ENCODE measurements around the gene PMM1. TPM values are rescaled to one million over a fixed set of nuclear protein-coding genes. Genes with fewer than 3 reads are reported as not detected.

The PMM1 gene
- total RNA-seq, 2 donors from 2014 or later, result 24.9 to 25.3 TPM

DNA sequence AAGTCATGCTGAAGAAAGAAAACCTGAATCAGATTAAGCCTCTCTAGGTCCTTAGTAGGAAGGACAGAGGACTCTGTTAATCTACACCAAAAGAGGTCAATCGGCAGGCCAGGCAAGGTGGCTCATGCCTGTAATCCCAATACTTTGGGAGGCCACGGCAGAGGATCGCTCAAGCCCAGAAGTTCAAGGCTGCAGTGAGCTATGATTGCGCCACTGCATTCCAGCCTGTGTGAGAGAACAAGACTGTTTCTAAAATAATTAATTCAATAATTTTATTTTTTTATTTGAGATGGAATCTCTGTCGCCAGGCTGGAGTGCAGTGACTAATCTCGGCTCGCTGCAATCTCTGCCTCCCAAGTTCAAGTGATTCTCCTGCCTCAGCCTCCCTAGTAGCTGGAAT is 35.9 kb upstream of the PMM1 start:
- no peak overlapping the region for H3K4me3 ChIP-seq
- no peaks in the 10 kb centered on the region for H3K27me3 ChIP-seq (replicated peaks; ENCODE audit: insufficient read depth)
- H3K27ac ChIP-seq, result no peak overlapping the region
- peaks cover 50% of the 10 kb centered on the region for H3K36me3 ChIP-seq
- TF ChIP-seq, protein P1, sequence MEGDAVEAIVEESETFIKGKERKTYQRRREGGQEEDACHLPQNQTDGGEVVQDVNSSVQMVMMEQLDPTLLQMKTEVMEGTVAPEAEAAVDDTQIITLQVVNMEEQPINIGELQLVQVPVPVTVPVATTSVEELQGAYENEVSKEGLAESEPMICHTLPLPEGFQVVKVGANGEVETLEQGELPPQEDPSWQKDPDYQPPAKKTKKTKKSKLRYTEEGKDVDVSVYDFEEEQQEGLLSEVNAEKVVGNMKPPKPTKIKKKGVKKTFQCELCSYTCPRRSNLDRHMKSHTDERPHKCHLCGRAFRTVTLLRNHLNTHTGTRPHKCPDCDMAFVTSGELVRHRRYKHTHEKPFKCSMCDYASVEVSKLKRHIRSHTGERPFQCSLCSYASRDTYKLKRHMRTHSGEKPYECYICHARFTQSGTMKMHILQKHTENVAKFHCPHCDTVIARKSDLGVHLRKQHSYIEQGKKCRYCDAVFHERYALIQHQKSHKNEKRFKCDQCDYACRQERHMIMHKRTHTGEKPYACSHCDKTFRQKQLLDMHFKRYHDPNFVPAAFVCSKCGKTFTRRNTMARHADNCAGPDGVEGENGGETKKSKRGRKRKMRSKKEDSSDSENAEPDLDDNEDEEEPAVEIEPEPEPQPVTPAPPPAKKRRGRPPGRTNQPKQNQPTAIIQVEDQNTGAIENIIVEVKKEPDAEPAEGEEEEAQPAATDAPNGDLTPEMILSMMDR (IDR thresholded peaks at IDR 0.05), result no peak
- H3K9me3 ChIP-seq, result no peaks in the 10 kb centered on the region
- DNase-seq (ENCODE audit: low spot score) (no peak), ATAC-seq (ENCODE audit: insufficient number of reproducible peaks, low FRiP score, low read depth) (no peak)
- peaks cover 9 to 11% of the 10 kb centered on the region in 2 donors for H3K4me1 ChIP-seq (ENCODE audit: control insufficient read depth in 1 of 2, low read depth in 2 of 2)

DNA sequence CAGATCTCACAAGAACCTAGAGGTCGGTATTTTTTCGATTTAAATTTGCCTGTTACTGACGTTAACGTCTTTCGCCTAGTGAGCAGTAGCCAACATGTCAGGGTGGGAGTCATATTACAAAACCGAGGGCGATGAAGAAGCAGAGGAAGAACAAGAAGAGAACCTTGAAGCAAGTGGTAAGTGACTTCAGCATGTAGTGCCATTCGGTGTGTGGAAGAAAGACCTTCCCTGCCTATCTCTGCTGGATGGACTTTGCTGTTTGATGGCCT is 32.2 kb upstream of the PMM1 start:
- peak overlapping the region; percentile 93 for H3K27ac ChIP-seq

DNA sequence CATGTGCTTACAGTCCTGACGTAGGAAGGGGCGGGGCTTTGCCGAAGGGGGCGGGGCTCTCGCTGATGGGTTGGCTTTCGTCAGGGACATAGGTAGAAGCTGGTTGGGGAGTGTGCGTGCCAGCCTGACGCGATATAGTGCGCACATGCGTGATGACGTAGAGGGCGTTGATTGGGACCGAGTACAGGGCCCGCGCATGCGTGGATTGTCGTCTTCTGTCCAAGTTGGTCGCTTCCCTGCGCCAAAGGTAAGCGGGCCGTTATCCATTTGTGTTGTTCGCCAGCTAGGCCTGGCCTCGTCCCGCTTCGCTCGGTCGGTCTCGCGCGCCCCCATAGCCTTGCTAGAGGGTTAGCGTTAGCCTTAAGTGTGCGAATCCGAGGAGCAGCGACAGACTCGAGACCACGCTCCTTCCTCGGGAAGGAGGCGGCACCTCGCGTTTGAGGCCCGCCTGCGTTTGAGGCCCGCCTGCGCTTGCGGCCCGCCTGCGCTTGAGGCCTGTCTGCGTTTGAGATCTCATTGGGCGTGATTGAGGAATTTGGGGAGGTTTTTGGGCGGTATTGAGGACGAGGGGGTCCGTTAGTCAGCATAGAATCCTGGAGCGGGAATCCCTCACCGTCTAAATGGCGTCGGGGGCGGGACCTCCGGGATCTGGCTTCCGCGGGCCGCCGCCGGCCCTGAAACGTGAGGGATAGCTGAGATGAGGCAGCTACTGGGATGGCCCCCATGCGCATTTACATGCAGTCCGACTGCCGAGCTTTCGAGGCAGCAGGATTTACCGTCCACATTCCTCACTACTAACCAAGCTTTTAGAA is 31.7 kb upstream of the PMM1 start, which contains the start of gene XRCC6:
TSS of gene XRCC6 (plus strand) at position 197 of the 812 bp plus-strand sequence. CDS start 710 bp downstream, outside the sequence.
- Histone ChIP-seq H3K4me3 (peak within 1 kb of the TSS; percentile 100), H3K36me3 (peaks cover 23% of the 10 kb centered on the region), H3K27me3 (replicated peaks; ENCODE audit: insufficient read depth) (no peaks in the 10 kb centered on the region), H3K9me3 (no peaks in the 10 kb centered on the region), H3K4me1 (ENCODE audit: control insufficient read depth in 1 of 2, low read depth in 2 of 2) (peaks cover 20% of the 10 kb centered on the region in 2 donors), H3K27ac (peak within 1 kb of the TSS; percentile 93 to 94)
- peak; percentile 98 for ATAC-seq (ENCODE audit: insufficient number of reproducible peaks, low FRiP score, low read depth)
- TF ChIP-seq, protein P1 (IDR thresholded peaks at IDR 0.05), result no peak
- DNase-seq (ENCODE audit: low spot score), result peak; percentile 99

More for the DNA sequence above, 32.2 kb upstream of the PMM1 start:
- H3K36me3 ChIP-seq, result peaks cover 26% of the 10 kb centered on the region
- H3K4me3 ChIP-seq, result peak overlapping the region; percentile 100
- no peaks in the 10 kb centered on the region for H3K9me3 ChIP-seq
- ATAC-seq (ENCODE audit: insufficient number of reproducible peaks, low FRiP score, low read depth) (no peak), DNase-seq (ENCODE audit: low spot score) (no peak)
- TF ChIP-seq, protein P1 (IDR thresholded peaks at IDR 0.05), result no peak
- peaks cover 20% of the 10 kb centered on the region in 2 donors for H3K4me1 ChIP-seq (ENCODE audit: control insufficient read depth in 1 of 2, low read depth in 2 of 2)
- H3K27me3 ChIP-seq (replicated peaks; ENCODE audit: insufficient read depth), result no peaks in the 10 kb centered on the region

DNA sequence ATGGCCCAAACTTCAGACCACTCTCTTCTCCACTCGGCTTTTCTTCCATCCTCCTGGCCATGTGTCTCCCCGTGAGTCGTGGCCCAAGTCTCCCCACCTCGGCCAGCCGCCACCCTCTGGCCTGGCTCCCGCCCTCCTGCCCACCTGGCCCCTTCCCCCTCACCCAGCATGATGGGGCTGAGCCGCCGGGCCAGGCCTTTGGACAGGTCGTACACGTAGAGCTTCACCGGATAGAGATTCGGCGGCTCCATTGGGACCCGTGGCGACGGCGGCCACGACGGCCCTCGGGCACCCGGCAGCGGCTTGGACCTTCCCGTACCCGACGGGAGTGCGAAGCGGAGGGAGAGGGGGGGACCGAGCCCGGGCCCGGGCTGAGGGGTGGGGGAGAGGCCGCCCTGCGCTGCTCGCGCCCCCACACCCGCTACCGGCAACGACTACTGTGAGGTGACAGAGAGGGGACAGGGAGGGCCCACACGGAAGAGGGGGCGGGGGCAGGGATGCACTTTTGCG is 31.0 kb upstream of the PMM1 start, which contains the start of gene DESI1:
TSS of gene DESI1 (minus strand) at position 455 of the 510 bp plus-strand sequence. CDS start at position 251, 204 bp downstream.
- TF ChIP-seq, protein P1 (IDR thresholded peaks at IDR 0.05), result no peak
- ATAC-seq (ENCODE audit: insufficient number of reproducible peaks, low FRiP score, low read depth) (peak; percentile 5), DNase-seq (ENCODE audit: low spot score) (no peak)
- peaks cover 20% of the 10 kb centered on the region in 2 donors for H3K4me1 ChIP-seq (ENCODE audit: control insufficient read depth in 1 of 2, low read depth in 2 of 2)
- peak within 1 kb of the TSS; percentile 100 for H3K4me3 ChIP-seq
- peak within 1 kb of the TSS; percentile 93 to 94 for H3K27ac ChIP-seq
- peaks cover 17% of the 10 kb centered on the region for H3K36me3 ChIP-seq
- no peaks in the 10 kb centered on the region for H3K27me3 ChIP-seq (replicated peaks; ENCODE audit: insufficient read depth)
- H3K9me3 ChIP-seq, result no peaks in the 10 kb centered on the region

DNA sequence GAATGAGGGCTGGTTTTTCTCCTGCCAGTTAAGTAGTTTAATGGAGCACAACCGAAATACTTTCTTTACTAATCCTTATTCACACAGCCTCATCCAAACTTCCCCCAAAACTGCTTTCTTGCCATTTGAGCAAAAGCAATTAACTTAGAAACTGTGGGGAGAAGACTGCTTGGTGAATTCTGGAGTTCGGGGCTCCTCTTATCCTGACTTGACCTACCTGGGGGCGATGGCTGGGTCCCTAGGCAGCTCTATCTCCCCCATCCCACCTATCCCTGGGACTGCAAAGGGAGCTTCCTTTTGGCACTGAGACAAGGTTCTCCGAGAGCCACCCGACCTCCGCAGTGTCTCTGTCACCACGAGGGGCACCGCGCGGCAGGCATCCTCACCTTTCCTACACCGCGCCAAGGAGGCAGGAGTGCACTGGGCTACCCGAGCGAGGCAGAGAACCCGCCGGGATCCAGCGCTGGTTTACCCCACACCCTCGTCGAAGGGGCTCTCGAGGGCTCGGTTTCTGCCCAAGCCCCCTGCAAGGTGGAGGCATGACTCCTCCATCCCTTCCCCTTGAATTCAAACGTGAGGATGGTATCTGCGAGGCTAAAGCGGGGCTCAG is 30.4 kb upstream of the PMM1 start:
- ATAC-seq (ENCODE audit: insufficient number of reproducible peaks, low FRiP score, low read depth) (no peak), DNase-seq (ENCODE audit: low spot score) (no peak)
- Histone ChIP-seq H3K4me3 (peak overlapping the region; percentile 100), H3K4me1 (ENCODE audit: control insufficient read depth in 1 of 2, low read depth in 2 of 2) (peaks cover 20% of the 10 kb centered on the region in 2 donors), H3K27ac (peak overlapping the region; percentile 93 to 94), H3K36me3 (peaks cover 13% of the 10 kb centered on the region), H3K9me3 (no peaks in the 10 kb centered on the region), H3K27me3 (replicated peaks; ENCODE audit: insufficient read depth) (no peaks in the 10 kb centered on the region)
- TF ChIP-seq, protein P1 (IDR thresholded peaks at IDR 0.05), result no peak
